Stimulated activated CD8-positive, alpha-beta memory T cell treated with anti-CD3 and anti-CD28 coated beads, Interleukin-4, amount 100 ng/mL, for 4 hours (primary cell): Measurements from ENCODE around the gene MARK4.
"Not testable (repeated sequence)": the region's sequence is repeated elsewhere in the genome, so short reads cannot be mapped to it uniquely, and the experiment has no call there.

ENCODE experiments used
- DNase-seq, 2 donors: peaks; one replicate each; pipeline ENCODE4 v3.0.0-alpha.2; 2020; ENCODE audit warnings: low read depth in 2 of 2, low spot score in 1 of 2

The MARK4 gene

GRCh38 chr19:45250832-45251451 lies at the start of gene MARK4:
TSS of gene MARK4 (plus strand) at chr19:45251271. CDS start at chr19:45251589, 318 bp downstream.
- DNase-seq = peak in 1 of 2 donors; percentile 12

GRCh38 chr19:45202637-45203036 lies 48.4 kb upstream of the MARK4 start:
- no peak for DNase-seq

- no peak for DNase-seq
Measured at GRCh38 chr19:45205810-45206209, 45.3 kb upstream of the MARK4 start.

- no peak for DNase-seq
Measured at GRCh38 chr19:45206328-45206727, 44.7 kb upstream of the MARK4 start.

GRCh38 chr19:45211751-45212381 lies 39.2 kb upstream of the MARK4 start:
- no peak for DNase-seq

GRCh38 chr19:45213031-45213430 lies 38.0 kb upstream of the MARK4 start:
- DNase-seq = no peak

- no peak for DNase-seq
Measured at GRCh38 chr19:45215391-45216191, 35.5 kb upstream of the MARK4 start.

- DNase-seq = no peak
Measured at GRCh38 chr19:45216667-45217066, 34.4 kb upstream of the MARK4 start.

GRCh38 chr19:45217193-45217956 lies 33.7 kb upstream of the MARK4 start:
- no peak for DNase-seq

- no peak for DNase-seq
Measured at GRCh38 chr19:45217957-45218334, 33.1 kb upstream of the MARK4 start.

GRCh38 chr19:45218426-45218825 lies 32.6 kb upstream of the MARK4 start:
- no peak for DNase-seq

GRCh38 chr19:45218911-45219743 lies 31.9 kb upstream of the MARK4 start:
- DNase-seq = no peak

GRCh38 chr19:45222724-45223123 lies 28.3 kb upstream of the MARK4 start:
- no peak for DNase-seq

GRCh38 chr19:45223879-45224278 lies 27.2 kb upstream of the MARK4 start:
- no peak for DNase-seq

- DNase-seq = no peak
Measured at GRCh38 chr19:45224645-45225044, 26.4 kb upstream of the MARK4 start.

GRCh38 chr19:45229056-45229455 lies 22.0 kb upstream of the MARK4 start:
- not testable (repeated sequence) for DNase-seq

GRCh38 chr19:45231891-45232290 lies 19.2 kb upstream of the MARK4 start:
- DNase-seq = no peak

GRCh38 chr19:45234089-45234869 lies 16.8 kb upstream of the MARK4 start:
- no peak for DNase-seq

- no peak for DNase-seq
Measured at GRCh38 chr19:45235485-45235884, 15.6 kb upstream of the MARK4 start.

GRCh38 chr19:45238556-45238955 lies 12.5 kb upstream of the MARK4 start:
- no peak for DNase-seq
